ENCODE measurements around the gene DDIT4.
A peak's percentile ranks its signal among the peaks of the same experiment; 100 is the strongest.
"Not testable (repeated sequence)": the region's sequence is repeated elsewhere in the genome, so short reads cannot be mapped to it uniquely, and the experiment has no call there.

The DDIT4 gene

GRCh38 chr10:72273410-72274212 lies at the start of gene DDIT4:
DDIT4 (plus strand) TSS chr10:72273924; CDS start chr10:72274217, 293 bp downstream.
- peak; percentile 99 for DNase-seq (ENCODE audit: low spot score)

GRCh38 chr10:72224191-72224590 lies 49.5 kb upstream of the DDIT4 start:
- DNase-seq (ENCODE audit: low spot score), result not testable (repeated sequence)

- DNase-seq (ENCODE audit: low spot score), result no peak
These were observed 47.2 kb upstream of the DDIT4 start for GRCh38 chr10:72226418-72227027.

GRCh38 chr10:72227826-72228225 lies 45.9 kb upstream of the DDIT4 start:
- DNase-seq (ENCODE audit: low spot score), result no peak

GRCh38 chr10:72228318-72228751 lies 45.4 kb upstream of the DDIT4 start:
- no peak for DNase-seq (ENCODE audit: low spot score)

- no peak for DNase-seq (ENCODE audit: low spot score)
These were observed 44.2 kb upstream of the DDIT4 start for GRCh38 chr10:72229261-72230251.

- DNase-seq (ENCODE audit: low spot score), result no peak
These were observed 40.1 kb upstream of the DDIT4 start for GRCh38 chr10:72233621-72234020.

GRCh38 chr10:72234560-72235095 lies 39.1 kb upstream of the DDIT4 start:
- DNase-seq (ENCODE audit: low spot score), result no peak

GRCh38 chr10:72235544-72236279 lies 38.0 kb upstream of the DDIT4 start:
- DNase-seq (ENCODE audit: low spot score), result no peak

- no peak for DNase-seq (ENCODE audit: low spot score)
These were observed 35.1 kb upstream of the DDIT4 start for GRCh38 chr10:72238392-72239175.

GRCh38 chr10:72239409-72239808 lies 34.3 kb upstream of the DDIT4 start:
- DNase-seq (ENCODE audit: low spot score), result no peak

- no peak for DNase-seq (ENCODE audit: low spot score)
These were observed 33.4 kb upstream of the DDIT4 start for GRCh38 chr10:72240371-72240770.

- no peak for DNase-seq (ENCODE audit: low spot score)
These were observed 32.0 kb upstream of the DDIT4 start for GRCh38 chr10:72241691-72242252.

GRCh38 chr10:72242675-72243074 lies 31.0 kb upstream of the DDIT4 start:
- DNase-seq (ENCODE audit: low spot score), result no peak

- DNase-seq (ENCODE audit: low spot score), result peak; percentile 23
These were observed 29.8 kb upstream of the DDIT4 start for GRCh38 chr10:72243822-72244437.

GRCh38 chr10:72244573-72245038 lies 29.1 kb upstream of the DDIT4 start:
- no peak for DNase-seq (ENCODE audit: low spot score)

- no peak for DNase-seq (ENCODE audit: low spot score)
These were observed 27.7 kb upstream of the DDIT4 start for GRCh38 chr10:72245949-72246525.

- no peak for DNase-seq (ENCODE audit: low spot score)
These were observed 25.1 kb upstream of the DDIT4 start for GRCh38 chr10:72248468-72249151.

All from hematopoietic multipotent progenitor cell treated with erythropoietin and hydrocortisone succinate and interleukin-3 and kit ligand, for 15 days (in vitro differentiated cells).